DND-41 (cell line): ENCODE data around the gene THSD4.

Experiments used
- EZH2 ChIP-seq: IDR thresholded peaks from 3 replicates; pipeline ENCODE4 v1.6.1; 2012; ENCODE audit warnings: borderline replicate concordance, low read depth, mild to moderate bottlenecking, moderate library complexity, low read length, inconsistent platforms; ENCODE audit not compliant: severe bottlenecking
- TF ChIP-seq, protein P1 (sequence below): IDR thresholded peaks from 2 replicates; pipeline ENCODE4 v1.5.1; 2012; ENCODE audit warnings: borderline replicate concordance, low read length, moderate library complexity, mild to moderate bottlenecking; ENCODE audit not compliant: poor library complexity, severe bottlenecking; ENCODE audit errors: extremely low read depth

DNA sequence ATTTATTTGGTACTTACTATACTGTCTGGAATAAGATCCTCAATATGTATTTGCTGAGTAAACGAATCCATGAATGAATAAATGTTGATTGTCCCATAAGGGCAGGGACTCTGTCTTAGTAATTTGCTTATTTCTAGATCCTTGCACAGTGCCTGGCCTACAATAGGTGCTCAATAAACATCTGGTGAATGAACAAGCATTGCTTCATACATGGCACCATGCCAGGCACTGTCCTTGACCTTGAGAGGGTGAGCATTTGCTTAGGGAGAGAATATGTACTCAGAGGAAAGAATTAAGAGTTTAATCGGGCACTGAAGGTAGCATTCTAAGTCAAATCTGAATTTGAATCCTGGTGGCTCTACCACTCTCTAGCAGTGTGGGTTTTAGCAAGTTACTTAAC is 282.1 kb downstream of the THSD4 start:
- TF ChIP-seq, protein P1, sequence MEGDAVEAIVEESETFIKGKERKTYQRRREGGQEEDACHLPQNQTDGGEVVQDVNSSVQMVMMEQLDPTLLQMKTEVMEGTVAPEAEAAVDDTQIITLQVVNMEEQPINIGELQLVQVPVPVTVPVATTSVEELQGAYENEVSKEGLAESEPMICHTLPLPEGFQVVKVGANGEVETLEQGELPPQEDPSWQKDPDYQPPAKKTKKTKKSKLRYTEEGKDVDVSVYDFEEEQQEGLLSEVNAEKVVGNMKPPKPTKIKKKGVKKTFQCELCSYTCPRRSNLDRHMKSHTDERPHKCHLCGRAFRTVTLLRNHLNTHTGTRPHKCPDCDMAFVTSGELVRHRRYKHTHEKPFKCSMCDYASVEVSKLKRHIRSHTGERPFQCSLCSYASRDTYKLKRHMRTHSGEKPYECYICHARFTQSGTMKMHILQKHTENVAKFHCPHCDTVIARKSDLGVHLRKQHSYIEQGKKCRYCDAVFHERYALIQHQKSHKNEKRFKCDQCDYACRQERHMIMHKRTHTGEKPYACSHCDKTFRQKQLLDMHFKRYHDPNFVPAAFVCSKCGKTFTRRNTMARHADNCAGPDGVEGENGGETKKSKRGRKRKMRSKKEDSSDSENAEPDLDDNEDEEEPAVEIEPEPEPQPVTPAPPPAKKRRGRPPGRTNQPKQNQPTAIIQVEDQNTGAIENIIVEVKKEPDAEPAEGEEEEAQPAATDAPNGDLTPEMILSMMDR = no peak
- no peak for TF ChIP-seq EZH2
